Measurements from ENCODE around the gene ADAMTS12. TPM values are rescaled to one million over a fixed set of nuclear protein-coding genes. Genes with fewer than 3 reads are reported as not detected.

The ADAMTS12 gene
- total RNA-seq, 1 donor from 2014 or later = 32.1 TPM

- Mint-ChIP-seq H3K27me3 (no peaks in the 10 kb centered on the region), H3K9me3 (no peaks in the 10 kb centered on the region), H3K36me3 (no peaks in the 10 kb centered on the region), H3K4me1 (ENCODE audit: unreplicated experiment) (peaks cover 12% of the 10 kb centered on the region), H3K4me3 (no peak overlapping the region), H3K27ac (no peak overlapping the region)
- no peak for TF ChIP-seq CTCF (conservative IDR thresholded peaks at IDR 0.05)
- DNase-seq (ENCODE audit: extremely low spot score, unreplicated experiment) = no peak
Observed at GRCh38 chr5:33832404-33833236, 59.2 kb downstream of the ADAMTS12 start.

GRCh38 chr5:33831041-33831440 lies 60.7 kb downstream of the ADAMTS12 start:
- Mint-ChIP-seq H3K4me1 (ENCODE audit: unreplicated experiment) (peaks cover 12% of the 10 kb centered on the region), H3K9me3 (no peaks in the 10 kb centered on the region), H3K36me3 (no peaks in the 10 kb centered on the region), H3K4me3 (no peak overlapping the region), H3K27me3 (no peaks in the 10 kb centered on the region), H3K27ac (no peak overlapping the region)
- DNase-seq (ENCODE audit: extremely low spot score, unreplicated experiment) = no peak
- no peak for TF ChIP-seq CTCF (conservative IDR thresholded peaks at IDR 0.05)

GRCh38 chr5:33829430-33829829 lies 62.4 kb downstream of the ADAMTS12 start:
- Mint-ChIP-seq H3K4me3 (no peak overlapping the region), H3K36me3 (no peaks in the 10 kb centered on the region), H3K9me3 (no peaks in the 10 kb centered on the region), H3K4me1 (ENCODE audit: unreplicated experiment) (peaks cover 12% of the 10 kb centered on the region), H3K27ac (no peak overlapping the region), H3K27me3 (no peaks in the 10 kb centered on the region)
- DNase-seq (ENCODE audit: extremely low spot score, unreplicated experiment) = no peak
- no peak for TF ChIP-seq CTCF (conservative IDR thresholded peaks at IDR 0.05)

- peaks cover 12% of the 10 kb centered on the region for H3K4me1 Mint-ChIP-seq (ENCODE audit: unreplicated experiment)
- H3K27me3 Mint-ChIP-seq = no peaks in the 10 kb centered on the region
- no peak for TF ChIP-seq CTCF (conservative IDR thresholded peaks at IDR 0.05)
- DNase-seq (ENCODE audit: extremely low spot score, unreplicated experiment) = no peak
- no peak overlapping the region for H3K4me3 Mint-ChIP-seq
- no peak overlapping the region for H3K27ac Mint-ChIP-seq
- no peaks in the 10 kb centered on the region for H3K36me3 Mint-ChIP-seq
- H3K9me3 Mint-ChIP-seq = no peaks in the 10 kb centered on the region
Observed at GRCh38 chr5:33828626-33829308, 63.0 kb downstream of the ADAMTS12 start.

GRCh38 chr5:33827885-33828284 lies 63.9 kb downstream of the ADAMTS12 start:
- H3K27ac Mint-ChIP-seq = no peak overlapping the region
- TF ChIP-seq CTCF (conservative IDR thresholded peaks at IDR 0.05) = no peak
- no peaks in the 10 kb centered on the region for H3K9me3 Mint-ChIP-seq
- no peaks in the 10 kb centered on the region for H3K36me3 Mint-ChIP-seq
- no peak overlapping the region for H3K4me3 Mint-ChIP-seq
- H3K27me3 Mint-ChIP-seq = no peaks in the 10 kb centered on the region
- no peak for DNase-seq (ENCODE audit: extremely low spot score, unreplicated experiment)
- peaks cover 12% of the 10 kb centered on the region for H3K4me1 Mint-ChIP-seq (ENCODE audit: unreplicated experiment)

All from type B pancreatic cell (in vitro differentiated cells).